OCI-M1 (cell line): Measurements from ENCODE around the gene EFHD2.
"Not testable (repeated sequence)": the region's sequence is repeated elsewhere in the genome, so short reads cannot be mapped to it uniquely, and the experiment has no call there.

ENCODE experiments used
- DNase-seq: peaks from one replicate; lab custom pipeline; 2025; lab: John Stamatoyannopoulos, UW

The EFHD2 gene

DNA sequence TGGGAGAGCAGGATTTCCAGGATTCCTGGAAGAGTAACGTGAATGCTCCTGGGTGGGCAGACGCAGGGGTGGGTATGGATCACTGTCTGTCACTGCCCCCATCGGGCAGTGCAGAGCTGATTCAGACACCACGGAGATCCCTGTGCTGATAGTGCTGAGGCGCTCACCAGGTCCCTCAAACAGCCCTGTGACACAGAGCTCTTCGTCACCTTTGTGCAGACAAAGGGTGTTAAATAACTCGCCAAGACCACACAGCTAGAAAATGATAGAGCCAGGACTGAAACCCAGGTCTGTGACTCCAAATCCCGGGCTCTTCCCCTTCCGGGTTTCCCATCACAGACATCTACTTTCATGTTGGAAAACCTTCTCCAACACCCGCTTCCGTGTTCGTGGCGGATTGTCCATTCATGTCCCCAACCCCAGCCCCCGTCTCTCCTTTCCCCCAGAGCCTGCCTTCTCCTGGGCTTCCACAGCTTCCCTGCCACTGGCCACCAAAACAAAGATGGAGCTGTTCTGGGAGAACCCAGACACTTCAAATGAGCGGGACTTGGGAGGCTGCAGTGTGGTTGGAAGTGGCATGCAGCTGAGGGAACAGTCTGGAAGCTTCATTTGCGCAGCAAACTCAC, 2.6 kb downstream of the EFHD2 start:
- no peak for DNase-seq

DNA sequence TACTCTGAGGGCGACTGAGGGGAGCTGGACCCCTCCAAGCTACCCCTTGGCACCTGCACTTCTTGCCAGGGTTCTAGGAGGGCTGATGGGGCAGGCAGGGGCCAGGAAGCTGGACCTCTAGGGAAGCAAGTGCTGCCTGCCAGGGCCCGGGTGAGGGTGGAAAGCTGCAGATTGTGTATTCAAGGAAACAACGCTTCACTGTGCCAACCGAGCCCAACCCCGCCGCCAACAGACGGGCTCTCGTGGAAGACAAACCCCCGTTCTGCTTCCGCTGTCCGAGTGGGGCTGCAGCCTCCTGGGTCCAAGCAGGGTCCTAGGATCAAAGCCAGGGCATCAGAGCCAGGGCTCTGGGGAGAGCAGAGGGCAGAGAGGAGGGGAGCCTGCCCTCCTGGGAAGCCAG, 3.2 kb downstream of the EFHD2 start:
- DNase-seq, result no peak

DNA sequence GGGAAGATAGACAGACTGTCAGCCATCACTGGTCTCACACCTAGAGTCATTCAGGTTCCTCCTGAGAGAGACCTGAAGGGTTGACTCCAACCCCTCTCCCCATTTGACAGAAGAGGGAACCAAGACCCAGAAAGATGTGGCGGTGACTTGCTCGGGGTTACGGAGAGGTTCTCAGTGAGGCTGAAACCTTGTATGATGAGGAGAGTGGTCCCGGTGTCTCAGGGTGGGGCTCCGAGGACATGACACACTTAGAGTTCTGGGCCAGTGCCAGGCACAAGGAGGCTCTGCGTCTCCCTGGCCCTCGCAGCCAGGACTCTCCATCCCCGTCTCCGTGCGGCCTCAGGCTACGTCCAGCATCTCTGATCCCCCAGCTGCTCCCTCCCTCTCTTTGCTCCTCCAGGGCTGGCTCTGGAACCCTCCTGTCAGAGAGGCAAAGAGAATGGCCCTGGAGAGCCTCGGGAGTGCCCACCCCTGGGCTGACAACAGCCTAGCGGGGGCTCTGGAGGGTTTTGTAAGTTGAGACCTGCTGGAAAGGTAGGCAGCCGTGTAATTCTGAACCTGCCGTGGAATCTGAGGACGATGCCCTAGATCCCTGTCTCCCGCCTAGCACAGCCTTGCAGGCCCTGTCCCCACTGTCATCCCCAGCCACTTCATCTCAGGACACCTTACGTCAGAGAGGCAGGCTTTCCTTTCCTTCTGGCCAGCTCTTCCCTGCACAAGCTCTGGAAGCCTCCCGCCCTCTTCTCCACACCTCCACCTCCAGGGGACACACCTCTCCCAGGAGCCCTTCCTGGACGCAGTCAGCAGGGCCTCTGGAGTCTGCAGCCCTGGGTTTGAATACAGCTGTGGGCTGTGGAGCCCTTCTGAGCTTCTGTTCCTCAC, 4.1 kb downstream of the EFHD2 start:
- no peak for DNase-seq

DNA sequence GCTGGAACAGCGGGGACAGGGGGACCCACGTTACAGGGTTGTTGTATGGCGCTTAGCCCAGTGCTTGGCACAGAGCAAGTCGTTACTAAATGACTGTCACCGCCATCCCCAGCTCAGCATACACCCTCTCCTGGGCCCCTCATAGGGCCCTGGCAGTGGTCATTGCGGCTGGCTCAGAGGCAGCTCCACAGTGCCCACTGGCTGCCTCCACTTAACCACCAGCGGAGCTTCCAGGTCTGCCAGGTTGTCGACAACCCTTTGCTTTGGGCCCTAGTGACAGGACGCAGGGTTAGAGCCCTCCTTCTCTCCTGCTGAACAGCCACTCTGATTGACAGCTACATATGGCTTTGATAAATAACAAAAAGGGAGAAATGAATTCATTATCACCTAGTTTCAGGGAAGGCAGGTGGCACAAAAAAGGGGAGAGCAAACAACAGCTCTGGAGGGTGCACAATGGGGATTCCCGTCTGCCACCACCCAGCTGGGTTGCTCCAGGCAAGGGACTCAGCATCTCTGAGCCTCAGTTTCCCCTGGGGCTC, 4.8 kb downstream of the EFHD2 start:
- no peak for DNase-seq

DNA sequence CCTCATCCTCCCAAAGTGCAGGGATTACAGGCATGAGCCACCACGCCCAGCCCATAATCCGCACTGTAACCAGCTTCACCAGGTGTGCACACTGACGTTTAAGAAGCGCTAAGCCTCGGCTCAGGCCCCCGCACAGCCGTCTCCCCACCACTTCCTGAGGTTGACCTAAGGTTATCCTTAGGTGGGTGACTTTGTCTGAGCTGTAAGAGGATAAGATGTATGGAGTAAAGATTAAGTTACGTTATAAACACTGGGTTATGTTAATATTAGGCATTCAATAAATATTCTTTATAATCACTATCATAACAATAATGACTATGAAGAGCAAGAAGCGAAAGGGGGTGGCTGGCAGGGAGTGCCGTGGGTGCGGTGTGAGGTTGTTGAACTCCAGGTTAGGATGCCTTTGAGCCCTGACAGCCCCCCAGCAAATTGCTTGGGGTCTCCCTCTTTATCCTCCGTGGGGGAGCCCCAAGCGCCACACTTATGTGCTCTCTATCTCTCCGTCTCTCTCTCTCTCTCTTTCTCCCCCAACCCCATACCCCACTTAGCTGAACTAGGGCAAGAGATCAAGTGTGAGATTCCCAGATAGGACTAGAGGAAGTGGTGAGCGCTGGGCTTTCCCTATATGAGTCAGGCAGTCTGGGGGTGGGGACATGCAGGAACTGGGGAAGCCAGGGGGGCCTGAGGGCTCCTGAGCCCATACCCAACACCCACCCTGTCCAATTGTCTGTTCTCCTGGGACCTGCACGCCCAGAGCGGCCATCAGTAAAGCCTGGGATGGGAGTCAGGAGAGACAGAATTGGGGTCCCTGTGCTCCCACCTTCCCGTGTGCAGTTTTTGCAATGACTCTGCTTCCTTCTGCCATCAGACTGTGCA, 7.6 kb downstream of the EFHD2 start:
- DNase-seq, result peak; percentile 85

DNA sequence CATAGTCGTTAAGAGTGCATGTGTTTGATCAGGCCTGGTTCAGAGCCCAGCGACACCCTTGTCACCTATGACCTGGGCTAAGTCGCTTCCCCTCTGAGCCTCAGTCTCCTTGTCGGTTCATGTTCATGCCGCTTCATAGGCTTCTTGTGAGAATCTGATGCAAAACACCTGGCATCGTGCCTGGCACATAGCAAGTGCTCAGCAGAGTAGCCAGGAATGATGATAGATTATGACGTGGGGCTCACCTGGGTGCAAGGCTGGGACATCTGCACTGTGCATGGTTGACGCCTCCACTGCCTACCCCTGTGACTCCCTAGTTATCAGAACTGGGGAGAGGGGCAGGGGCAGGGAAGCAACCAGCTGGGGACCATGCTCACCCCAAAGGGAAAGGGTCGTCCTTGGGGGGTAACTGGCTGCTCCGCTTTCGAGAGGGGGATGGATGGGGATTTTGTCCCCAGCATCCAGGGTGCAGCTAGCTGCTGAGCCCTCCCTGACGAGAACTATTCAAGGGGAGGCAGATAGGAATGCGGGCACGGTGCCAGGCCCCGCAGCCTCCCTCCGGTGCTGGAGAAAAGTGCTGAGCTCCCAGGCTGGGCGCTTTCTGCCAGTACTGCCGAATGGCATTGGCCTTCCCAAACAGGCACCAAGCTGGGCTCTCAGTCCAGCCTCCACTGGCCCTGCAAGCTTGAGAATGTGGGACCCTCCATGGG, 9.3 kb downstream of the EFHD2 start:
- no peak for DNase-seq

DNA sequence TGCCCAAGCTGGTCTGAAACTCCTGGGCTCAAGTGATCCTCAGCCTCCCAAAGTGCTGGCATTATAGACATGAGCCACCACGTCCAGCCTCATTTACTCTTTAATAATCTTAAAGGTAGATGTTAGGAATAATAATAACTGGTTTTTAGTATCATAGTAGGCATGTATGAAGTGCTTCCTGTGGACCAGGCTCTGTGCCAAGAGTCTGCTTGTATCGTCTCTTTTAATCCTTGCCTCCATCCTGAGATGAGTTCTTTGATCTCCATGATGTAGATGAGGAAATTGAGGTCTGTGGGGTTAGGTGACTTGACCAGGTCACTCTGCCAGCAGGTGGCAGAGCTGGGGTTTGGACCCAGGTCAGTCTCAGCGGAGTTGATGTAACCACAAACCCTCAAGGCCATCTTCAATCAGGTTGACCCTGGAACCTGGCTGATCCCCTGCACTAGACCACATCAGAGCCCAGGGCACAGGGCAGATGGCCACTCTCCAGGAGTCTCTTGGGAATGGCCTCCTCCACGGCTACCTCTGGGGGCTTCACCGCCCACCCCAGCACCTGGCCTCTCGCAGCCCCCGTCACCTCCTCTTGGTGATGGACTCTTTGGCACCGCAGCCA, 11.3 kb downstream of the EFHD2 start:
- no peak for DNase-seq

DNA sequence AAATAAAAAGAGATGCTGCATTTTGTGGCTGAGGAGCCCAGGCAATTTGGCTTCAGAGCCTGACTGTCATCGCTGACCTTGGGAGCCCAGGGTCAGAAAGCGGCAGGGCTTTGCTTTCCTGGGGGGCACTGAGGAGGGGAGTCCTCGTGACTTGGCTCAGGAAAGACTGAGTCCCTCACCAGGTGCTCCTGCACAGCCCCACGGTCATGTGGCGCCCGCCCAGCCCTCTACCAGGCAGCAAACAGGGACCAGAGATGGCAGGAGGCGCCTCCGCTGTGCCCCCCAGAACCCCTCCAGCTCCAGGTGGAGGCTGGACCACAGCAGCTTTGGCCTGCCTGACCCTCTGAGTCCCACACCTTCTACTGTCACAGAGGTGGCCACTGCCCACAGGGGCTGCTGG, 13.2 kb downstream of the EFHD2 start:
- no peak for DNase-seq

DNA sequence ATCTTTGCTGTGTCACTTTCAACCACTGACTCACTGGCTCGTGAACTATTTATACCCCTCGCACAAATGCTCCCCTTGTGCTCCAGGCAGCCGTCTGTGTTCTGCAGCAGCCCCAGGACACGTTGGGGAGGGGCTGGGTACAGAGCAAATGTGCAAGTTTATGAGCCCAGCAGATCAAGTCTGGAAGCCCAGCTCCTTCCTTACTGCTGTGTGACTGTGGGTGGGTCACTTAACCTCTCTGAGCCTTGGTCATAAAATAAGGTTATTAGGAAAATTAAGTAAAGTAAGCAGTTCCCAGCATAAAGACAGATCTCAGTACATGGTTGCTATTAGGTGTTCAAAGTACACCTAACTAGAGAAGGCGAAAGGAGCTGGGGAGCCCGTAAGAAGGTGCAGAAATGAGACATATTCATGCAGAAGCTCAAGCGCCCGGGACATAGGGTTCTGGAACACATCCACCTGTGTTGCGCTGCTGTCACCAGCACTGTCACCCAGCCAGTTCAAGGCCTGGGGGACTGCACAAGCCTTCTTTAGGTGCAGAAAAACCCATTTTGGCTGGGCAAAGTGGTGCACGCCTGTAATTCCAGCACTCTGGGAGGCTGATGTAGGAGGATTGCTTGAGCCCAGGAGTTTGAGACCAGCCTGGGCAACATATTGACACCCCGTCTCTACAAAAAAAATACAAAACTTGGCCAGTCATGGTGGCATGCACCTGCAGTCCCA, 13.8 kb downstream of the EFHD2 start:
- DNase-seq, result no peak

DNA sequence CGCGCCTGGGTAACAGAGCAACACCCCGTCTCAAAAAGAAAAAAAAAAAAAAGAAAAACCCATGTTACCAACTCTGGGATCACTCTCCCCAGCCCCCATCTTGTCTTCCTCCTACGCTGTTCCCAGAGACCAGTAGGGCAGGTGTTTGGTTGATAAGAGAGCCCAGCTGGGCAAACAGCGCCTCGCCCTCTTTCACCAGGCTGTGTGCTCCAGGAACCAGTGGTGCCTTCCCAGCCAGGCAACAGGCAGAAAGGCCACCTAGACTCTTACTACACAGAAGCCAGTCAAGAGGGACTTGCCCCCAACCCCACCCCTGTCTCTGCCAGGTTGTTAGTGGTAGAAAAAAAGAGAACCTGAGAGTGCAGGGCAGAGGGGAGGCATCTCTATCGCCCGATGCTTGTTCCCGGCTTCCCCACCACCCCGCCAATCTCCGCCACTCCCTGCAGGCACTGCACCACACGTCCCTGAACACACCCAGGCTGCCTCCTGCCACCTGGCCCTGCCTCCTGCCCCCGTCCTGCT, 14.5 kb downstream of the EFHD2 start:
- peak; percentile 64 for DNase-seq

DNA sequence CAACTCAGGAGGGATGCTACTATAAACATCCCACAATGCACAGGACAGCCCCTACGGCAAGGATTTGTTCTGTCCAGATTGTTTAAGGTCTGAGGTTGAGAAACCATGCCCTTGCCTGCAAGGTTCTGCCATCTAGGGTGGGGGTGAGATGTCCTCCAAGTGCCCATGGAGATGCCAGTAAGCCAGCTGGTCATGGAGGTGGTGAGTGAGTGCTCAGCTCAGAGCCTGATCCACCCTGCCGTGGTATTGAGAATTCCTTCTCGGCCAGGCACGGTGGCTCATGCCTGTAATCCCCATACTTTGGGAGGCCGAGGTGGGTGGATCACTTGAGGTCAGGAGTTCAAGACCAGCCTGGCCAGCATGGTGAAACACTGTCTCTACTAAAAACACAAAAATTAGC, 15.3 kb downstream of the EFHD2 start:
- DNase-seq, result no peak

DNA sequence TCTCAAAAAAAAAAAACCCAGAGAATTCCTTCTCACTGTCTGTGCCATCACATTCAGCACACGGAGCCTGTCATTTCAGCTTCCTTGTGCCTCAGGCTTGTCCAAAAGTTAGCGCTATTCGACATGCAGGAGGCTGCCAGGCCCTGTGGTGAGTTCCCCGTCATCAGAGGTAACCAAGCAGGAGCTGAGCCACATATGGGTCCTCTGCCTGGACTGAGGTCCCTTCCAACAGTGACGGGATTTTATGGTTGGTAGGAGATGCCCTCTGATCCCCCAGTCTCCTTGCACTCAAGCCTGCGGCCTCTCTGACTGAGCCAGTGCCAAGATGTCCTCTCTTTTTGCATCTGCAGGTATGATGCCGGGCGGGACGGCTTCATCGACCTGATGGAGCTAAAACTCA, 15.8 kb downstream of the EFHD2 start:
- no peak for DNase-seq

DNA sequence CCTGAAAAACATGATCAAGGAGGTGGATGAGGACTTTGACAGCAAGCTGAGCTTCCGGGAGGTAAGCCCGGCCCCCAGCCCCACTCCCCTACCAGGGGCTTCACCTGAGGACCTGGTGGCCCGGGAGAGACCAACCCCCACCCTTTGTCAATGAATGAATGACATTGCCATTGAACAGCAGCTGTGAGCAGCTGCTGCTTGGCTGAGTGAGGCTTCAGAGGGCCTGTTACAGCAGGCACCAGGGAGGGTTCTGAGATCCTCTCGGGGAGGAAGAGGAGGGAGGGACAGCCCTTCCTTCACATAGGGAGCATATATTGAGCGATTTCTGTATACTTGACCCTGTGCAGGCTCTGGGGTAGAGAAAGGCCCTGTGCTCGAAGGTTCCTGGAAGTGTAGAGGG, 16.3 kb downstream of the EFHD2 start:
- no peak for DNase-seq

DNA sequence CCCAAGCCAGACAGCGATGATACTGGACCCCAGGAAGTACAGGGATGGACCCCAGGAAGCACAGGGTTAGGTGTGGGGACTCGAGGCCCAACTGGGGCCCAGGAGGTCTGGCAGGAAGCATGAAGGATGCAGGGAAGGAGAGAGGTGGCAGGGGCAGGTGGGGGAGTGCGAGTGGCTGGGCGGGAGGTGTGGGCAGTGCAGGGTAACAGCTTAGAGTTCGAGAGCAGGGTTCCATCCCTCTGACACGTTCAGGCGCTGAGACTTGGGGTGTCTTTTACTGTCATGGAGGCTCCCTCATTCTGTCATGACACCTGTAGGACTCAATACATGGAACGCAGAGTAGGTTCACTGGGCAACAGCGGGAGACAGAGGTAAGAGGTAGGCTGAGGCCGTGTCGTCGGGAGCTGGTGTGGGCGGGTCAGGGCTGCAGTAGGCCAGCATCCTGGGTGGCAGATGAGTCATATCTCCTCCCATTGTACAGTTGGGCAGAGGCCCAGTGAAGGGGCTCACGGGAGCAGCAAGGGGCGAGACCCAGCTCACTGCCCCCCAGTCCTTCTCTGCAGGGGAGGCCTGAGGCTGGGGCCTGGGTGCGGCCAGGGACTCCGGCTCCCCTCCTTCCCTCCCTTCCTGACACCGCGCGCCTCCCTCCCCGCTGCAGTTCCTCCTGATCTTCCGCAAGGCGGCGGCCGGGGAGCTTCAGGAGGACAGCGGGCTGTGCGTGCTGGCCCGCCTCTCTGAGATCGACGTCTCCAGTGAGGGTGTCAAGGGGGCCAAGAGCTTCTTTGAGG, 17.0 kb downstream of the EFHD2 start:
- no peak for DNase-seq

DNA sequence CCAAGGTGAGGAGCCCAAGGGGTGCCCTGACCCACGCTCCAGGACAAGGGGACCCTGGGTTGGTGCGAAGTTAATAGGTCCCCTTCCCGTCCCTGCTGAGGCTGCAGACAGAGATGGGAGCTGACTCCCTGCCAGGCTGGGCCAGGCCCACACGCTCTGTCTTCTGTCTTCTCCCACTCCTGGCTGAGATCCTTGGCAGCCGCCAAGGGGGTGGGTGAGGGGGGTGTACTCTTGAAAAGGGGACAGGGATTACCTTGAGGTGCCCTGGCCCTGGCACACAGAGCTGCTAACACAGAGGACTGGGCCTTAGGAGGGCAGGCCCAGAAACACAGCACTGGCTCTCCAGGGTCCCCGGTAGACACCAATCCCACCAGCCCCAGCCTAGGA, 17.6 kb downstream of the EFHD2 start:
- DNase-seq, result no peak

DNA sequence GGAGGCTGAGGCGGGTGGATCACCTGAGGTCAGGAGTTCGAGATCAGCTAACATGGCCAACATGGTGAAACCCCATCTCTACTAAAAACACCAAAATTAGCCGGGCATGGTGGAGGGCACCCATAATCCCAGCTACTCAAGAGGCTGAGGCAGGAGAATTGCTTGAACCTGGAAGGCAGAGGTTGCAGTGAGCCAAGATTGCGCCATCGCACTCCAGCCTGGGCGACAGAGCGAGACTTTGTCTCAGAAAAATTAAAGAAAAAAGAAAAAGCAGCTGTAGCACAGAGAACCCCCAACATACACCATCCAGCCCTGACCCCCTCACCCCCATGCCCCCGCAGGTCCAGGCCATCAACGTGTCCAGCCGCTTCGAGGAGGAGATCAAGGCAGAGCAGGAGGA, 18.6 kb downstream of the EFHD2 start:
- DNase-seq, result not testable (repeated sequence)

DNA sequence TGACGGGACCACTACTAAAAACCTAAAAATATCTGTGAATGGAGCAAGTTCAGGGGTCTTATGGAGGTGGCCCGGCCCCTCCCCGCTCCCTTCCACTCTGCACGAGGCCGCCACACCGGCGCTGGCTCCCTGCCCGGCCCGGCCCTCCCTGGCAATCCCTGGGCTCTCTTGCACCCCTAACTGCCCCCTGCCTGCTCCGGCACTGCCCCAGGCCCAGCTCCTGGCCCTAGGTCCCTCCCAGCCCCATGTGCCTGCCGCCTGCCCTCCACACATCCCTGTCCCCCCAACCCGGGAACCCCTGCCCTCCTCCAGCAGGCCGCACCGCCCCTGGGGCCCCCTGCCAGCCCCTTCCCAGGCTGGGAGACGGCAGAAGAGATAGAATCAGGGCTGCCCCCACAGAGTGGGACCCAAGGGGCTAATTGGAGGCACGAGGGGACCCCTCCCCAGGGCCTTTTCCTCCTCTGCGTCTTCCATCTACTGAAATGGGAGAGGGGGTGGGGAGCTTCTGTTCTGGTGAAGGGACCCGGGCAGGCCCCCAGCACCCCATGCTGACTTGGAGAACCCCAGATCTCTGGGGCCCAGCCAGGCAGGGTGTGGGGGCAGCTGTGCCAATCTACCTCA, 19.2 kb downstream of the EFHD2 start:
- DNase-seq, result no peak

DNA sequence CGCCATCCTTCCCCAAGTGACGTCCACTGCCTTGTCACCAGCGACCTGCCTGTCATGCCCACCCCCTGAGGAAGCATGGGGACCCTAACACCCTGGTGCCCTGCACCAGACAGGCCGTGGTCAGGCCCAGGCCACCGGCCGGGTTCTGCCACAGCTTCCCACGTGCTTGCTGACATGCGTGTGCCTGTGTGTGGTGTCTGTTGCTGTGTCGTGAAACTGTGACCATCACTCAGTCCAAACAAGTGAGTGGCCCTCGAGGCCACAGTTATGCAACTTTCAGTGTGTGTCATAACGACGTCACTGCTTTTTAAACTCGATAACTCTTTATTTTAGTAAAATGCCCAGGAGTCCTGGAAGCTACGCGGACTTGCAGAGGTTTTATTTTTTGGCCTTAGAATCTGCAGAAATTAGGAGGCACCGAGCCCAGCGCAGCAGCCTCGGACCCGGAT, 20.0 kb downstream of the EFHD2 start:
- DNase-seq, result no peak
